Measurements from ENCODE around the gene PTTG1. TPM values are rescaled to one million over a fixed set of nuclear protein-coding genes. Genes with fewer than 3 reads are reported as not detected.

PTTG1 gene
- total and polyA plus RNA-seq, 3 donors from 2014 or later, result 153 to 429 (median 209) TPM

- intact Hi-C loops (cut with DNase I; ENCODE audit: low total_unique reads), result no loop called here
- Histone ChIP-seq H3K27me3 (no peaks in the 10 kb centered on the region), H3K36me3 (ENCODE audit: low read depth, missing control alignments) (no peaks in the 10 kb centered on the region), H3K9me3 (no peaks in the 10 kb centered on the region), H3K4me1 (no peaks in the 10 kb centered on the region), H3K27ac (no peak overlapping the region), H3K4me3 (no peak overlapping the region)
- 67 to 83% methylated on average over 8 of the region's 8 CpGs for WGBS, 2 donors
- TF ChIP-seq POLR2A (IDR thresholded peaks at IDR 0.05) (no peak), CTCF (IDR thresholded peaks at IDR 0.05) (no peak)
- DNase-seq, result peak; percentile 41
Measured at GRCh38 chr5:160458806-160459800, 37.4 kb downstream of the PTTG1 start.

- 69 to 84% methylated on average over 4 of the region's 4 CpGs for WGBS, 2 donors
- H3K4me3 ChIP-seq, result no peak overlapping the region
- TF ChIP-seq CTCF (IDR thresholded peaks at IDR 0.05) (no peak), POLR2A (IDR thresholded peaks at IDR 0.05) (no peak)
- intact Hi-C loops (cut with DNase I; ENCODE audit: low total_unique reads), result no loop called here
- H3K27ac ChIP-seq, result no peak overlapping the region
- DNase-seq, result no peak
- no peaks in the 10 kb centered on the region for H3K4me1 ChIP-seq
- no peaks in the 10 kb centered on the region for H3K27me3 ChIP-seq
- H3K36me3 ChIP-seq (ENCODE audit: low read depth, missing control alignments), result no peaks in the 10 kb centered on the region
- H3K9me3 ChIP-seq, result no peaks in the 10 kb centered on the region
Measured at GRCh38 chr5:160460377-160461049, 38.9 kb downstream of the PTTG1 start.

- H3K4me3 ChIP-seq, result no peak overlapping the region
- DNase-seq, result no peak
- H3K27me3 ChIP-seq, result no peaks in the 10 kb centered on the region
- intact Hi-C loops (cut with DNase I; ENCODE audit: low total_unique reads), result no loop called here
- TF ChIP-seq POLR2A (IDR thresholded peaks at IDR 0.05) (no peak), CTCF (IDR thresholded peaks at IDR 0.05) (no peak)
- H3K36me3 ChIP-seq (ENCODE audit: low read depth, missing control alignments), result no peaks in the 10 kb centered on the region
- no peak overlapping the region for H3K27ac ChIP-seq
- no peaks in the 10 kb centered on the region for H3K4me1 ChIP-seq
- WGBS, 2 donors, result 81 to 88% methylated on average over 6 of the region's 6 CpGs
- no peaks in the 10 kb centered on the region for H3K9me3 ChIP-seq
Measured at GRCh38 chr5:160461378-160461777, 39.7 kb downstream of the PTTG1 start.

GRCh38 chr5:160462167-160462566 lies 40.5 kb downstream of the PTTG1 start:
- no peak for TF ChIP-seq POLR2A (IDR thresholded peaks at IDR 0.05)
- intact Hi-C loops (cut with DNase I; ENCODE audit: low total_unique reads), result no loop called here
- H3K27me3 ChIP-seq, result no peaks in the 10 kb centered on the region

GRCh38 chr5:160463227-160463626 lies 41.6 kb downstream of the PTTG1 start:
- intact Hi-C loops (cut with DNase I; ENCODE audit: low total_unique reads), result no loop called here
- DNase-seq, result no peak
- 92 to 95% methylated on average over 4 of the region's 4 CpGs for WGBS, 2 donors

More at GRCh38 chr5:160462167-160462566, 40.5 kb downstream of the PTTG1 start:
- no peaks in the 10 kb centered on the region for H3K36me3 ChIP-seq (ENCODE audit: low read depth, missing control alignments)
- no peak overlapping the region for H3K4me3 ChIP-seq
- H3K27ac ChIP-seq, result no peak overlapping the region
- DNase-seq, result no peak
- 46 to 79% methylated on average over 2 of the region's 2 CpGs for WGBS, 2 donors
- no peaks in the 10 kb centered on the region for H3K9me3 ChIP-seq
- H3K4me1 ChIP-seq, result no peaks in the 10 kb centered on the region

More at GRCh38 chr5:160463227-160463626, 41.6 kb downstream of the PTTG1 start:
- Histone ChIP-seq H3K27me3 (no peaks in the 10 kb centered on the region), H3K4me3 (no peak overlapping the region), H3K9me3 (no peaks in the 10 kb centered on the region), H3K36me3 (ENCODE audit: low read depth, missing control alignments) (no peaks in the 10 kb centered on the region), H3K4me1 (no peaks in the 10 kb centered on the region), H3K27ac (no peak overlapping the region)
- TF ChIP-seq CTCF (IDR thresholded peaks at IDR 0.05) (no peak), POLR2A (IDR thresholded peaks at IDR 0.05) (no peak)

Data from testis (tissue), 3 donors.